GM21367 (cell line): ENCODE data around the gene MAG.
A peak's percentile ranks its signal among the peaks of the same experiment; 100 is the strongest.

ENCODE experiments used
- ATAC-seq: cut with Tn5 transposase; IDR thresholded peaks from one replicate; pipeline ENCODE4 v1.9.1; 2021; ENCODE audit not compliant: unreplicated experiment

The MAG gene

GRCh38 chr19:35315883-35316282 is 23.9 kb downstream of the MAG start:
- no peak for ATAC-seq

- no peak for ATAC-seq
Measured at GRCh38 chr19:35316560-35316959, 24.6 kb downstream of the MAG start.

DNA sequence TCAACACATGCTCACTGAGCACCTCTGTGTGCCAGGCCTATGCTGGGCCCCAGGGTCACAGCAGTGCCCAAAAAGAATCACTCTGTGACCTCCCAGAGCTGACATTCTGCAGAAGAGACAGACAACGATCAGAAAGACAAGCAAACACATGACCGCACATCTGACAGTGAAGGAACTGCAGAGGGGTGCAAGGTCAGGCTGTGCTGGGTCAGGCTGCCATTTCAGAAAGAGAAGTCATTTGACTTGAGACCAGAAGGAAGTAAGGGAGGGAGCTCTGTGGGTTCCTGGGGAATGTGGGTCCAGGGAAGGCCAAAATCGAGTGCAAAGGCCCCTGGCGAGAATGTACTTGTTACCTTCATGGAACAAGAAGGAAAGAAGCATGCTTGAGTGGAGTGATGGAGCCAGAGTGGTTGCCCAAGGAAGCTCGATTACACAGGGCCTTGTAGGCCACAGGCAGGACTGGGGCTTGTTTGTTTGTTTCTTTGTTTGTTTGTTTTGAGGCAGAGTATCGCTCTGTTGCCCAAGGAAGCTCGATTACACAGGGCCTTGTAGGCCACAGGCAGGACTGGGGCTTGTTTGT is 25.6 kb downstream of the MAG start:
- no peak for ATAC-seq

GRCh38 chr19:35318679-35319448 is 26.9 kb downstream of the MAG start:
- no peak for ATAC-seq

- no peak for ATAC-seq
Measured at GRCh38 chr19:35320065-35320713, 28.2 kb downstream of the MAG start.

- ATAC-seq = no peak
Measured at GRCh38 chr19:35321291-35321690, 29.3 kb downstream of the MAG start.

DNA sequence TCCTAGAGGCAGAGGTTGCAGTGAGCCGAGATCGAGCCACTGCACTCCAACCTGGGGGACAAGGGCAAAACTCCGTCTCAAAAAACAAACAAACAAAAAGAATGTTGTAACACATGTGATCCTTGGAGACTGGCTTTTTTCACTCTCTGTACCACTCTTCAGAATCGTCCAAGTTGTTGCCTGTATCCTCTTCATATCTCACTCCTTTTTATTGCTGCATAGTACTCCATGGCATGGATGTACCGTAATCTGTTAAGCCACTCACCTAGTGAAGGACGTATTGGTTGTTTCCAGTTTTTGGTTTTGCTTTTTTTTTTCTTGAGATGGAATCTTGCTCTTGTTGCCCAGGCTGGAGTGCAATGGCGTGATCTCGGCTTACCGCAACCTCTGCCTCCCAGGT is 30.1 kb downstream of the MAG start:
- no peak for ATAC-seq

GRCh38 chr19:35327642-35328041 is 35.7 kb downstream of the MAG start:
- no peak for ATAC-seq

- no peak for ATAC-seq
Measured at GRCh38 chr19:35328851-35329285, 36.9 kb downstream of the MAG start, which contains the start of gene CD22. TSS of gene CD22 (plus strand) at chr19:35329187. CDS start at chr19:35332041, 2,854 bp downstream.

DNA sequence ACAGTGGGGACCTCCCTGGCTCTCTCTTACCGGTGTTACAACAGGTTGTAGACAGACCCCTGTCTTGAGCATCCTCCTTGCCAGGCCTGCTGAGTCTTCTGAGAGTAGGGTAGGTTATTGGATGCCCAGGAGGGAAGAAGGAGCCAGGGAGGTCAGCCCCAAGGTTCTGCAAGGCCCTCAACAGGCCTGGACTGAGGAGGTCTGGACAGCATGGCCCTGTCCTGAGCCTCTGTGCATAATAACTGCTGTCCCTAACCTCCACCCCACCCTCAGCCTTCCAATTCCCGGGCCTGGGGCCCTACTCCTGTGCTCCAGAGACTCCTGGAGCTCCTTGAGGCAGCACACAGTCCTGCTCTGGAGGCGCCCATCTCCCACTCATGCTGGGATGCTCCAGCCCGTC is 37.4 kb downstream of the MAG start:
- ATAC-seq = no peak

GRCh38 chr19:35330475-35330874 is 38.5 kb downstream of the MAG start:
- ATAC-seq = peak; percentile 40

GRCh38 chr19:35331551-35332214 is 39.7 kb downstream of the MAG start:
- ATAC-seq = no peak

GRCh38 chr19:35332817-35333216 is 40.9 kb downstream of the MAG start:
- ATAC-seq = no peak

GRCh38 chr19:35334144-35334753 is 42.3 kb downstream of the MAG start:
- ATAC-seq = no peak

GRCh38 chr19:35336166-35336955 is 44.4 kb downstream of the MAG start:
- ATAC-seq = no peak

- ATAC-seq = no peak
Measured at GRCh38 chr19:35337097-35337983, 45.4 kb downstream of the MAG start.

- ATAC-seq = no peak
Measured at GRCh38 chr19:35337984-35338296, 46.0 kb downstream of the MAG start.

DNA sequence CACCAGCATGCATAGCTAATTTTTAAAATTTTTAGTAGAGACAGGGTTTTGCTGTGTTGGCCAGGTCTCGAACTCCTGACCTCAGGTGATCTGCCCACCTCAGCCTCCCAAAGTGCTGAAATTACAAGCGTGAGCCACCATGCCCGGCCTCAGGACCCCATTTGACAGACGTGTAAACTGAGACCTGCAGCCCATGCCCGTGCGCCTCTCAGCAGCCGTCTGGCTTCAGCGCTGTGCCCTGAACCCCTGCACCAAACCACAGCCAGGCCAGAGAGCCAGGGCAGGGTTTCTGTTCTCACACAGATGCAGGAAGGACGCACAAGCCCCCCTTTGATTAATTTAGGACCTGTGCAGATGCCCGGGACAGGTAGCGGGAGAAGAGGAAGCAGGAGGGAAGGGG is 48.5 kb downstream of the MAG start:
- ATAC-seq = no peak

GRCh38 chr19:35341006-35341405 is 49.0 kb downstream of the MAG start:
- ATAC-seq = no peak
